Measurements from ENCODE around the gene MYOF. TPM values are rescaled to one million over a fixed set of nuclear protein-coding genes. Genes with fewer than 3 reads are reported as not detected.

MYOF gene
- total and polyA plus RNA-seq, 10 of the 15 experiments (the other 5 are each of a cell fraction or from before 2014, with no cell fraction given): 0.02 to 0.59 (median 0.17) TPM

DNA sequence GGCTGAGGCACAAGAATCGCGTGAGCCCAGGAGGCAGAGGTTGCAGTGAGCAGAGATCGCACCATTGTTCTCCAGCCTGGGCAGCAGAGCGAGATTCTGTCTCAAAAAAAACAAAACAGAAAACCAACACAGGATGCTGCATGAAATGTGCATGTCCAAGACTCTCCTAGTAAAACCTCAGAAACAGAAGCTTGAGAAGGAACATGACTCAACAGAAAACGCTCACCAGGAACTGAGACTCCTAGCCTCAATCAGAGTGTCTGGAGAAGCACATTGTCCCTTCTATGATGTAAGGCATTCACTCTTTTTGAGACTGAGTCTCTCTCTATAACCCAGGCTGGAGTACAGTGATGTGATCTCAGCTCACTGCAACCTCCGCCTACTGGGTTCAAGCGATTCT lies 168.3 kb downstream of the MYOF start:
- WGBS (ENCODE audit: insufficient coverage, insufficient replicate concordance, low lambda C conversion rate, missing lambda C conversion rate): 34% methylated on average over 7 of the region's 7 CpGs
- peaks cover 23% of the 10 kb centered on the region for H3K4me1 ChIP-seq (ENCODE audit: control insufficient read depth, insufficient read depth, low read length)
- in situ Hi-C loops (cut with MboI): no loop called here
- RAD21 ChIA-PET (ENCODE audit: unreplicated experiment): no interaction called here
- intact Hi-C loops (cut with micrococcal nuclease; ENCODE audit: unreplicated experiment): loop anchor here (5.0 kb wide), 1 partner anchor 34 kb away; no protein-coding TSS in a partner anchor
- no peaks in the 10 kb centered on the region for H3K27me3 ChIP-seq (replicated peaks in 1 of 2; ENCODE audit: control insufficient read depth in 2 of 2, insufficient read depth in 2 of 2, low read length in 1 of 2)
- FAIRE-seq: peak; percentile 98
- SMC1A ChIA-PET (ENCODE audit: uncharacterized antibody, unreplicated experiment): no interaction called here
- H2AFZ ChIP-seq (ENCODE audit: control insufficient read depth, low read depth, low read length): no peak overlapping the region
- H3K4me3 ChIP-seq: no peak overlapping the region
- TF ChIP-seq RUNX3 (IDR thresholded peaks at IDR 0.05; ENCODE audit: low read length) (peak; percentile 23; the same call in 1 of the 2 replicates), SPI1 (IDR thresholded peaks at IDR 0.05; ENCODE audit: borderline replicate concordance, insufficient read depth, low read depth, low read length) (peak; percentile 58; the same call in 1 of the 2 replicates), BCL11A (IDR thresholded peaks at IDR 0.05; ENCODE audit: low read depth, low read length) (0 out of 2 replicates have a peak, but pooled peaks have one; percentile 36)
- TF ChIP-seq, protein P1, sequence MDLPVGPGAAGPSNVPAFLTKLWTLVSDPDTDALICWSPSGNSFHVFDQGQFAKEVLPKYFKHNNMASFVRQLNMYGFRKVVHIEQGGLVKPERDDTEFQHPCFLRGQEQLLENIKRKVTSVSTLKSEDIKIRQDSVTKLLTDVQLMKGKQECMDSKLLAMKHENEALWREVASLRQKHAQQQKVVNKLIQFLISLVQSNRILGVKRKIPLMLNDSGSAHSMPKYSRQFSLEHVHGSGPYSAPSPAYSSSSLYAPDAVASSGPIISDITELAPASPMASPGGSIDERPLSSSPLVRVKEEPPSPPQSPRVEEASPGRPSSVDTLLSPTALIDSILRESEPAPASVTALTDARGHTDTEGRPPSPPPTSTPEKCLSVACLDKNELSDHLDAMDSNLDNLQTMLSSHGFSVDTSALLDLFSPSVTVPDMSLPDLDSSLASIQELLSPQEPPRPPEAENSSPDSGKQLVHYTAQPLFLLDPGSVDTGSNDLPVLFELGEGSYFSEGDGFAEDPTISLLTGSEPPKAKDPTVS (IDR thresholded peaks at IDR 0.05; ENCODE audit: low read depth, low read length): no peak
- no peaks in the 10 kb centered on the region for H4K20me1 ChIP-seq (ENCODE audit: control insufficient read depth, insufficient read depth)
- H3K27ac ChIP-seq (ENCODE audit: control insufficient read depth, insufficient read depth): peak overlapping the region; percentile 46
- H3K36me3 ChIP-seq (ENCODE audit: control insufficient read depth in 2 of 2, insufficient read depth in 2 of 2, low read length in 1 of 2): no peaks in the 10 kb centered on the region
- H3K9ac ChIP-seq (ENCODE audit: control insufficient read depth, insufficient read depth, low read length): no peak overlapping the region
- no peak overlapping the region; the same call in 1 of the 2 replicates for H3K4me2 ChIP-seq (ENCODE audit: control insufficient read depth, insufficient read depth)
- BruUV-seq (replicated peaks): no TSS peak
- CTCF ChIA-PET: no interaction called here
- DNase-seq (ENCODE audit: low read depth, low spot score): peak; percentile 34
- peak; percentile 54 for ATAC-seq
- no peaks in the 10 kb centered on the region for H3K79me2 ChIP-seq (ENCODE audit: control insufficient read depth, insufficient read depth, low read length)
- POLR2A ChIA-PET: no interaction called here
- H3K9me3 ChIP-seq (replicated peaks; ENCODE audit: control insufficient read depth, insufficient read depth, low read length): no peaks in the 10 kb centered on the region

DNA sequence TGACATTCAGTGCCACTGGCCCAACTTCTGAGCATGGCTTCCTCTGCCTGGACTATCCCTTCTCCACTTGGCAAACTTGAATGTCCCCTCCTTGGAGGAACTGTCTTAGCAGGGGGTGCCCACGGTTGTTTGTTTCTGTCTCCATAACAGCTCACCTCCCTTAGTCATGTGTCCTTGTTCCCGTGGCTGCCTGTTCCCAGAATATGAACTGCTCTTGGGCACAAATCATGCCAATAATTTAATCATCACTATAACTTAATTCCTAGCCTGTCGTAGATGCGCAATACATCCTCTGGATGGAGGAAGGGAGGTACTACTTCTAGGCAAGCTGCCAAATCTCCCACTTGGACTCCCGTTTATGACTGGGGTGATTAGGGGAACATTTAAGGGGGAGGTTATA lies 173.1 kb downstream of the MYOF start:
- no peak overlapping the region for H3K27ac ChIP-seq (ENCODE audit: control insufficient read depth, insufficient read depth)
- no peak for ATAC-seq
- 40% methylated on average over 5 of the region's 5 CpGs for WGBS (ENCODE audit: insufficient coverage, insufficient replicate concordance, low lambda C conversion rate, missing lambda C conversion rate)
- ChIA-PET RAD21 (ENCODE audit: unreplicated experiment) (no interaction called here), CTCF (interaction anchor here (0.6 kb wide), 1 partner anchor 193 kb away, joined by 3 read pairs; no protein-coding TSS in a partner anchor), SMC1A (ENCODE audit: uncharacterized antibody, unreplicated experiment) (no interaction called here), POLR2A (no interaction called here)
- DNase-seq (ENCODE audit: low read depth, low spot score): no peak
- no peaks in the 10 kb centered on the region for H3K79me2 ChIP-seq (ENCODE audit: control insufficient read depth, insufficient read depth, low read length)
- no peak overlapping the region for H3K4me3 ChIP-seq
- no peaks in the 10 kb centered on the region for H4K20me1 ChIP-seq (ENCODE audit: control insufficient read depth, insufficient read depth)
- TF ChIP-seq FOXM1 (IDR thresholded peaks at IDR 0.05; ENCODE audit: low read depth, low read length): no peak
- no peak for TF ChIP-seq ASH2L (IDR thresholded peaks at IDR 0.05; ENCODE audit: borderline replicate concordance, low read depth)
- TF ChIP-seq IRF4 (IDR thresholded peaks at IDR 0.05; ENCODE audit: low read depth, low read length): no peak
- TF ChIP-seq, protein P2, sequence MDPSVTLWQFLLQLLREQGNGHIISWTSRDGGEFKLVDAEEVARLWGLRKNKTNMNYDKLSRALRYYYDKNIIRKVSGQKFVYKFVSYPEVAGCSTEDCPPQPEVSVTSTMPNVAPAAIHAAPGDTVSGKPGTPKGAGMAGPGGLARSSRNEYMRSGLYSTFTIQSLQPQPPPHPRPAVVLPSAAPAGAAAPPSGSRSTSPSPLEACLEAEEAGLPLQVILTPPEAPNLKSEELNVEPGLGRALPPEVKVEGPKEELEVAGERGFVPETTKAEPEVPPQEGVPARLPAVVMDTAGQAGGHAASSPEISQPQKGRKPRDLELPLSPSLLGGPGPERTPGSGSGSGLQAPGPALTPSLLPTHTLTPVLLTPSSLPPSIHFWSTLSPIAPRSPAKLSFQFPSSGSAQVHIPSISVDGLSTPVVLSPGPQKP (IDR thresholded peaks at IDR 0.05; ENCODE audit: low read depth, low read length): no peak
- TF ChIP-seq BCL11A (IDR thresholded peaks at IDR 0.05; ENCODE audit: low read depth, low read length): no peak
- no peak for TF ChIP-seq SIN3A (IDR thresholded peaks at IDR 0.05; ENCODE audit: low read depth, low read length)
- no peak for TF ChIP-seq TCF7 (IDR thresholded peaks at IDR 0.05; ENCODE audit: borderline replicate concordance)
- TF ChIP-seq, protein P3, sequence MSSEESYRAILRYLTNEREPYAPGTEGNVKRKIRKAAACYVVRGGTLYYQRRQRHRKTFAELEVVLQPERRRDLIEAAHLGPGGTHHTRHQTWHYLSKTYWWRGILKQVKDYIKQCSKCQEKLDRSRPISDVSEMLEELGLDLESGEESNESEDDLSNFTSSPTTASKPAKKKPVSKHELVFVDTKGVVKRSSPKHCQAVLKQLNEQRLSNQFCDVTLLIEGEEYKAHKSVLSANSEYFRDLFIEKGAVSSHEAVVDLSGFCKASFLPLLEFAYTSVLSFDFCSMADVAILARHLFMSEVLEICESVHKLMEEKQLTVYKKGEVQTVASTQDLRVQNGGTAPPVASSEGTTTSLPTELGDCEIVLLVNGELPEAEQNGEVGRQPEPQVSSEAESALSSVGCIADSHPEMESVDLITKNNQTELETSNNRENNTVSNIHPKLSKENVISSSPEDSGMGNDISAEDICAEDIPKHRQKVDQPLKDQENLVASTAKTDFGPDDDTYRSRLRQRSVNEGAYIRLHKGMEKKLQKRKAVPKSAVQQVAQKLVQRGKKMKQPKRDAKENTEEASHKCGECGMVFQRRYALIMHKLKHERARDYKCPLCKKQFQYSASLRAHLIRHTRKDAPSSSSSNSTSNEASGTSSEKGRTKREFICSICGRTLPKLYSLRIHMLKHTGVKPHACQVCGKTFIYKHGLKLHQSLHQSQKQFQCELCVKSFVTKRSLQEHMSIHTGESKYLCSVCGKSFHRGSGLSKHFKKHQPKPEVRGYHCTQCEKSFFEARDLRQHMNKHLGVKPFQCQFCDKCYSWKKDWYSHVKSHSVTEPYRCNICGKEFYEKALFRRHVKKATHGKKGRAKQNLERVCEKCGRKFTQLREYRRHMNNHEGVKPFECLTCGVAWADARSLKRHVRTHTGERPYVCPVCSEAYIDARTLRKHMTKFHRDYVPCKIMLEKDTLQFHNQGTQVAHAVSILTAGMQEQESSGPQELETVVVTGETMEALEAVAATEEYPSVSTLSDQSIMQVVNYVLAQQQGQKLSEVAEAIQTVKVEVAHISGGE (CRISPR knock-in tag; IDR thresholded peaks at IDR 0.05): no peak
- no peak for TF ChIP-seq TBL1XR1 (IDR thresholded peaks at IDR 0.05; ENCODE audit: low read depth, low read length)
- no peak for TF ChIP-seq SIX5 (IDR thresholded peaks at IDR 0.05; ENCODE audit: low read depth, low read length, severe bottlenecking)
- intact Hi-C loops (cut with micrococcal nuclease; ENCODE audit: unreplicated experiment): no loop called here
- H3K9me3 ChIP-seq (replicated peaks; ENCODE audit: control insufficient read depth, insufficient read depth, low read length): no peaks in the 10 kb centered on the region
- H2AFZ ChIP-seq (ENCODE audit: control insufficient read depth, low read depth, low read length): no peak overlapping the region
- in situ Hi-C loops (cut with MboI): no loop called here
- BruUV-seq (replicated peaks): no TSS peak
- no peak for FAIRE-seq
- no peaks in the 10 kb centered on the region for H3K36me3 ChIP-seq (ENCODE audit: control insufficient read depth in 2 of 2, insufficient read depth in 2 of 2, low read length in 1 of 2)
- H3K4me1 ChIP-seq (ENCODE audit: control insufficient read depth, insufficient read depth, low read length): peaks cover 4% of the 10 kb centered on the region
- H3K9ac ChIP-seq (ENCODE audit: control insufficient read depth, insufficient read depth, low read length): no peak overlapping the region
- no peaks in the 10 kb centered on the region for H3K27me3 ChIP-seq (replicated peaks in 1 of 2; ENCODE audit: control insufficient read depth in 2 of 2, insufficient read depth in 2 of 2, low read length in 1 of 2)
- H3K4me2 ChIP-seq (ENCODE audit: control insufficient read depth, insufficient read depth): no peak overlapping the region

All from GM12878 (cell line).